Measurements from ENCODE around the gene AFG3L2. TPM values are rescaled to one million over a fixed set of nuclear protein-coding genes. Genes with fewer than 3 reads are reported as not detected.

Gene AFG3L2
- total and polyA plus RNA-seq, 12 donors: 15.6 to 89.8 (median 47.4) TPM

DNA sequence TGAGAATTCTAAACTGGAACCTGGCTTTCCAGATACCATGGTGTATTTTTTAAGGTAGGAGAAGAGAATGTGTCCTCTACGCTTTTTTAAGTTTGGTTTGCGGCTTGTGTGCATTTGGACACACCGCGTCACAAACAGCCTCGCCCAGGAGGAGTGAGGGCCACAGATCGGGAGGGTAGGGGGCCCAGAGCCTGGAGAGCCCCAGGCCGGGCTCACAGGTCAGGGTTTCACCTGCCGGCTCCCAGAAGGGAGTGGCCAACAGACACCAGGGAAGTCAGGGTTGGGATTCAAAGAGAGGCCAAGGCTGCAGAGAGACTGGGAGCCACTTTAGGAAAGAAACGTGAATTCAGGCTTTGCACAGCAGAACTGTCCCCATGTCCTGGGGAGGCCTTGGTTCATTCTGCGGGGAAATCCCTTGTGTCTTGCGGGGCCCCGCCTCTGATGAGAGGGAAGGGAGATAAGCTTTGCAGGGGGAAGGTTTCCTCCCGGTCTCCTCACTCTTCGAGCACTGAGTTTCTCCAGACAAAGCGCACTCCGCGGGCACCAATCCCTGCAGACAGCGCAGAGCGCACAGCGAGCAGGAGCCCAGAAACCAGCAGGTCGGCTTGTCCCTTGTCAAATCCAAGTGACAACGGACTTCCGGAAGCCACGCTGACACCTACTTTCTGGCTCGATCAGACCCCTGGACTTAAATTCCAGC, 70.9 kb downstream of the AFG3L2 start:
- no peak for TF ChIP-seq CTCF (IDR thresholded peaks at IDR 0.05)
- no peaks in the 10 kb centered on the region for H3K27me3 ChIP-seq
- H3K4me3 ChIP-seq: no peak overlapping the region
- WGBS, 4 donors: 77 to 88% (median 81%) methylated on average over 24 to 25 of the region's 25 CpGs
- no peak for DNase-seq
- peaks cover 0 to under 1% of the 10 kb centered on the region in 2 donors for H3K36me3 ChIP-seq (replicated peaks in 1 of 2)
- H3K27ac ChIP-seq: no peak overlapping the region
- H3K9me3 ChIP-seq (replicated peaks in 1 of 3): no peaks in the 10 kb centered on the region
- intact Hi-C loops (cut with DNase I): no loop called here
- H3K4me1 ChIP-seq (replicated peaks in 1 of 2): peaks cover 0 to 7% of the 10 kb centered on the region in 2 donors

DNA sequence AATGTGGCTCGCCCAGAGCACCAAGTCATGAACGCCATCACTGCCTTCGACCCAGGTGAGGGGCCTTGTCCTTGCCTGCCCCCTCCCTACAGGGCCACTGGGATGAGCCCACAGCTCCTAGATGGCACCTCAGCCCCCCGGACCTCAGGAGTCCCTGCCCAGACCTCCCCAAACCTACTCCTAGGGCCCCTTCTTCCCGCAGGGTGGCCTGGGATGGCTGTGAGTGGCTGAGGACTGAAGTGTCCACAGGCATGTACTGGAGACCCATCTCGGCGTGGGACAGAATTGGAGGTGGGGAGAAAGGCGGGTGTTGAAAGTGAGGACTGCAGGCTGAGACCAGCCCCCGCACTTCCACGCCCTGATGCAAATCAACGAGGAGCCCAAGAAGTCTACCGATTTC, 71.8 kb downstream of the AFG3L2 start:
- Histone ChIP-seq H3K9me3 (replicated peaks in 1 of 3) (no peaks in the 10 kb centered on the region), H3K36me3 (replicated peaks in 1 of 2) (no peaks in the 10 kb centered on the region), H3K27ac (no peak overlapping the region), H3K4me1 (replicated peaks in 1 of 2) (peaks cover 0 to 7% of the 10 kb centered on the region in 2 donors), H3K4me3 (no peak overlapping the region), H3K27me3 (no peaks in the 10 kb centered on the region)
- intact Hi-C loops (cut with DNase I): no loop called here
- WGBS, 4 donors: 88 to 90% (median 89%) methylated on average over 12 of the region's 12 CpGs
- no peak for DNase-seq
- TF ChIP-seq POLR2A (IDR thresholded peaks at IDR 0.05) (no peak), CTCF (IDR thresholded peaks at IDR 0.05) (no peak)

- Histone ChIP-seq H3K27me3 (no peaks in the 10 kb centered on the region), H3K4me3 (no peak overlapping the region), H3K9me3 (replicated peaks in 1 of 3) (no peaks in the 10 kb centered on the region), H3K36me3 (replicated peaks in 1 of 2) (no peaks in the 10 kb centered on the region), H3K27ac (no peak overlapping the region), H3K4me1 (replicated peaks in 1 of 2) (peaks cover 0 to 7% of the 10 kb centered on the region in 2 donors)
- intact Hi-C loops (cut with DNase I): no loop called here
- WGBS, 4 donors: 74 to 83% (median 82%) methylated on average over 16 to 19 of the region's 19 CpGs
- no peak for DNase-seq
- TF ChIP-seq POLR2A (IDR thresholded peaks at IDR 0.05) (no peak), CTCF (IDR thresholded peaks at IDR 0.05) (no peak)
These were observed 72.4 kb downstream of the AFG3L2 start for GRCh38 chr18:12304351-12305210.

DNA sequence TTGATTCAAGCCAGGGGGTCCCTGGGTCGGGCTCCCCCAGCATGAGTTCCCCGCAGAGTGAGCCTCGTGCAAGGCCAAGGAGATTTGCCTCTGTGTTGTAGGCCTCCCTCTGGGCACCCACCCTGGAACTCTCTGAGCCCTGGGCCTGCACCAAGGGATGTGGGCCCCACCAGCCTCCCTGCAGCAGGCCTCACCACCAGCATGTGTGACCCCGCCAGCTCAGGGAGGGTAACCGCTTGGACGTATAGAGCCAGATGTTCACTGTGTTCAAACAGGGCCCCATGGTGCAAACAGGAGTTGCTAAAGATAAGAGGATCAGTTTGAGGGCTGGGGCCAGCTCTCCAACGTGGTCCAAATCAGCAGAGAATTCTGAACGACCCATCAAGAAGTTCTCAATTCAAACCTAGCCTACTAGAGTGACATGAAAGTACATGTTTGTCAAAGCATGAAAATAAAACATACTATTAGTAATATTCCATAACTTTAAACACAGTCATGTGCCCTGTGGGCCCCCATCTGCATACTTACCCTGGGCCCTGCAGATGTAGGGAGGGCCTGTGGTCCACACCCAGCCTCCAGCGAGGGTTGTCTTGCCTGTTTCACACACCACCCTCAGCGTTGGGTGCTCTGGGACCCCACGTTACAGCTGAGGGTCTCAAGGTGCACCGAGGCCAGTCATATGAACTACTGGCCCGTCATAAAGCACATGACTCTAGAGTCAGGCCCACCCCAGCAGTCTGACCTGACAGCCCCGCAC, 74.5 kb downstream of the AFG3L2 start:
- 84 to 91% (median 88%) methylated on average over 11 to 14 of the region's 14 CpGs for WGBS, 4 donors
- intact Hi-C loops (cut with DNase I): no loop called here
- DNase-seq: no peak

More for the DNA sequence above, 74.5 kb downstream of the AFG3L2 start:
- Histone ChIP-seq H3K4me1 (replicated peaks in 1 of 2) (no peaks in the 10 kb centered on the region), H3K27me3 (no peaks in the 10 kb centered on the region), H3K9me3 (replicated peaks in 1 of 3) (no peaks in the 10 kb centered on the region), H3K4me3 (no peak overlapping the region), H3K36me3 (replicated peaks in 1 of 2) (no peaks in the 10 kb centered on the region), H3K27ac (no peak overlapping the region)
- TF ChIP-seq CTCF (IDR thresholded peaks at IDR 0.05) (no peak), POLR2A (IDR thresholded peaks at IDR 0.05) (no peak)

All from adrenal gland (tissue), 12 donors.